ENCODE data around the gene TDP1.
"Not testable (repeated sequence)": the region's sequence is repeated elsewhere in the genome, so short reads cannot be mapped to it uniquely, and the experiment has no call there.

Gene TDP1

GRCh38 chr14:90054803-90055202 lies 99.1 kb downstream of the TDP1 start:
- no peak for DNase-seq

DNA sequence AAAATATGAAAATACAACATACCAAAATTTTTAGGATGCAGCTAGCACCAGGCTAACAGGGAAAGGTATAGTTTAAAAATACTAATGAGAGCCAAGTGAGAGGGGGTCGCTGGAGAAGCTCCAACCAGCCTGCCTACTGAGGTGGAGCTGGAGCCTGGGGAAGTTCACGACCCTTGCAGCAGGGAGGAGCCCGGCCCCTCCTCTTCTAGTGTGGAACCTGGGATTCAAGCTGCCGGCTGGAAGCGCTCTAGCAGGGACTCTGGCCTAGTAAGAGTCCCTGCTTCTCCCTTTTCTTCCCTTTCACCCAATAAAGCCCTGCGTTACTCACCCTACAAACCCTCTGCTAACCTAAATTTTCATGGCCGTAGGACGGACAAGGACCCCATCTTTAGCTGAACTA lies 101.1 kb downstream of the TDP1 start:
- no peak for DNase-seq

DNA sequence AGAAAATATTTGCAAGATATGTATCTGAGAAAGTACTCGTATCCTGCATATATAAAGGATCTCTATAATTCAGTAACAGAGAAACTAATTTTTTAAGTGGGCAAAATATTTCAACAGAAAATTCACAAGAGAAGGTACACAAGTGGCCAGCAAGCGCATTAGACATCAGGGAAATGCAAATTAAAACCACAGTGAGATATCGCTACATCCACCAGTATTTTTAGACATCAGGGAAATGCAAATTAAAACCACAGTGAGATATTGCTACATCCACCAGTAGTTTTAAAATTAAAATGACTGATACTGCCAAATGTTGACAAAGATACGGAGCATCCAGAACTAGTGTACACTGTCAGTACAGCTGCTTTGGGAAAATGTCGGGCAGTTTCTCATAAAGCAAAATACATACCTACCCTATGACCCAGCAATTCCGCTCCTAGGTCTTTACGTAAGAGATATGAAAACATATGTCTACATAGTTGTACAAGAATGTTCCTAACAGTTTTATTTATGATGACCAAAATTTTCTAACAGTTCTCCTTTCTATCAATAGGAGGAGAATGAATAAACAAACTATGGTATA lies 103.2 kb downstream of the TDP1 start:
- no peak for DNase-seq

DNA sequence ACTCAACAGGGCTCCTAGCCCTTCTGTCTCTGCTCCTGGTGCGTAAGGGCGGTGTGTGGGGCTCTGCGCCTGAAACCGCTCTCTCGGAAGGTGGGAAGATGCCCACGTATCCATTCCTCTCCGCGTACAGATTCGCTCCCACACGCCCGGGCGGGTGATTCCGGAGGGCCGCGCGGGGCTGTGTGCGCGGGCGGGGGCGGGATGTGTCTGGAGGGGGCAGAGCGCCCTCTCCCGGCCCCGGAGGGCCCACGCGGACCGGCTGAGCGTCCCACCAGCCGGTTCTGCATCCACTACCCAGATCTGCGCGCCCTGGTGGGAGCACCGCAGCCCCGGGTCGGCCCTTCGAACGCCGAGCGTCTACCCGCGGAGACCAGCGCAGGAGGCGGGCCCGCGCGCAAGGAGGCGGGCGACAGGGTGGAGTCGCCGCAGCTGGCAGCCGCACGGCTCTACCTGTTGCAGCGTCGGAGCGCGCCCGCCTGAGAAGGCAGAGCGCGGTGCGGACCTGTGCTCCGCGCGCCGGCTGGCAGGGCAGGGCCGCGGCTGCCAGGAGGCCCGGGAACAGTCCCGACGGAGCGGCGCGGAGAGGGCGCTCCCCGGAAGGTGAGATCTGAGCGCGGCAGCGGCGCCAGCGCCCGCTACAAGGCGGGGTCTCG lies 104.7 kb downstream of the TDP1 start:
- DNase-seq: peak; percentile 53

DNA sequence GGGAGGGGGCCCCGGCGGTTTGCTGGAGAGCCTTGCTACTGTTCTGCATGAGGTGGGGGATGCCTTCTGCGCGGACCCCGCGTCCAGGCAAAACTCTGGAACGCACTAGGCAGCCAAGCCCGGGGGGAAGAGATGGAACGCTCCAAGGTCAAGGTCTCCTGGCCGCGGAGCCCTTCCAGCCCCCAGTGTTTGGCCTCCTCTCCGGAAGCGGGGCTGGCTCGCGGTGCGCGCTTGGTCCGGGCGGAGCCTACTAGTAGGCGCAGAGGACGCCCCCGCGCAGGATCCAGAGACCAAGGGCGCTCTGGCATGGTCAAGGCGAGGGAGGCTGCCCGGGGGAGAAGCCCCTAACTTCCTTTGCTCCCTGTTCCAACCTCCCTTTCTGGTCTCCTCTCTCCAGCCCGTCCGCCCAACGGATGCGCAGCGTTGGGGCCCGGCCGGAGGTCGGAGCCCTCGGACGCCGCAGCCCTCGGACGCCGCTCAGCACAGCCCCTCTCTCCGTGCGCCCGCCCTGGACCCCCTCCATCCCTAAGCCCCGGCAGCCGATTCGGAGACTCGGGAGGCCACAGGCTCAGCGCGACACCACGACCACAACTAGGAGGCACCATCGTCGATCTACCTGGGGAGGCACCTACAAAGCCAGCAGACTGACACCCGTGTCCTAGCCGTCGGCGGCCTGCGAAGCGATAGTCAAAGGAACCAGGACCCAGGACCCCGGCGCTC lies 105.4 kb downstream of the TDP1 start:
- DNase-seq: peak; percentile 17

GRCh38 chr14:90061685-90062126 lies 106.0 kb downstream of the TDP1 start, which contains the start of gene KCNK13:
Gene KCNK13 (plus strand): TSS chr14:90061994. CDS start chr14:90062206, 212 bp downstream.
- peak; percentile 18 for DNase-seq

GRCh38 chr14:90062127-90062794 lies 106.5 kb downstream of the TDP1 start:
- peak; percentile 88 for DNase-seq

GRCh38 chr14:90062822-90063539 lies 107.3 kb downstream of the TDP1 start:
- no peak for DNase-seq

DNA sequence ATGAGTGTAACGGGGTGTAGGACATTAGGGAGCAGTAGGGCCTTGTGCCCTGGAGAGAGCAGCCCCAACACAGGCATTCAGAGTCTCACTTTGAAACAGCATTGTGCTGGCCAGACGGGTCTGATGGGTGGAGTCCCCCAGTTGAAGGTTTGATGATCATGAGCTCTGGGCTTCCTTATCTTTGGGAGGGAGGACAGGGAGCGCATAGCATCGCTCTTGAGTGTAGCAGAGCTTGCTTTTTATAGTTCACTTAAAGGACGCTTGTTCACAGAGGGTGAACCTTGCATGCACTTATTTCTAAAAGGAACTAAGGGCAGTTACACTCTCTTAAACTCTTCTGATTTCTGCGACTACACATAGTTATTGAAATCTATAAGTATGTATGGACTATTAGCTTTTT lies 116.6 kb downstream of the TDP1 start:
- DNase-seq: no peak

GRCh38 chr14:90079576-90079975 lies 123.8 kb downstream of the TDP1 start:
- no peak for DNase-seq

DNA sequence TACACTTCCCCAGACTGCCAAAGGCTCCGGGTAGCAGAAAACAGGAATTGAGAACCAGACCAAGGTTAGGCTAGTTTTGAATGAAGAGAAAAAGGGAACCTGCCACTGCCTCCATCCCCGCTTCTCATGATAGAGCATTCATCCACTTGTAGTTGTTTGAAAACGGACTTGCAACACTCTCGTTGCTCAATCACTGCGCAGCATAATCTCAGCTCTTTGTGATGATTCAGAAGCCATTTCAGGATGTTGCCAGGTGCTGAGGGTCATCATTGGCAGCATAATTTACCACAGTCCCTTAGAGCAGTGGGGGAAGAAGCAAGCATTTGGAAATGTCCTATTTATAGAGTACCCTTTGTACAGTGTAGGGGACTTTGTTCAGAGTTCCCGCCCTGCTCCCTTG lies 131.7 kb downstream of the TDP1 start:
- no peak for DNase-seq

DNA sequence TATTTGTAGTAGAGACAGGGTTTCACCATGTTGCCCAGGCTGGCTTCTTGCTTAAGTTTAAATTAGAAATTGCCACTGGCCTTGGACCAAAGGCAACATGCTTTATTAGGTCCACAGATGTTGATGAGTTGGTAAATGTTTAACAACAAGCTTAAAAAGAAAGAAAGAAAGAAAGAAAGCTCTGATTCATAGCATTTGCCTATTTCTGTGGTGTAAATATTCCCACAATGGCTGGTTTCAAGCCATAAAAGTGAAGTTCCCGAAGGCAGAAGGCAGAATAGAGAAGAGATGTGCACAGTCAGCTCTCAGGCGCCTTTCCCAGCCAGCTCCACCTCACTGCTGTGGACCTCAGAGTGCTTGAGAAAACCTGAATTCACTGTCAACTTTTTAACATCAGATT lies 132.4 kb downstream of the TDP1 start:
- no peak for DNase-seq

- not testable (repeated sequence) for DNase-seq
Observed at GRCh38 chr14:90089486-90089885, 133.8 kb downstream of the TDP1 start.

GRCh38 chr14:90091393-90091792 lies 135.7 kb downstream of the TDP1 start:
- DNase-seq: peak; percentile 54

GRCh38 chr14:90093942-90094595 lies 138.3 kb downstream of the TDP1 start:
- DNase-seq: no peak
